ENCODE measurements around the gene NUDT2. TPM values are rescaled to one million over a fixed set of nuclear protein-coding genes. Genes with fewer than 3 reads are reported as not detected.

The NUDT2 gene
- total RNA-seq, 6 experiments from 2014 or later = 29.0 to 35.2 (median 31.9) TPM

DNA sequence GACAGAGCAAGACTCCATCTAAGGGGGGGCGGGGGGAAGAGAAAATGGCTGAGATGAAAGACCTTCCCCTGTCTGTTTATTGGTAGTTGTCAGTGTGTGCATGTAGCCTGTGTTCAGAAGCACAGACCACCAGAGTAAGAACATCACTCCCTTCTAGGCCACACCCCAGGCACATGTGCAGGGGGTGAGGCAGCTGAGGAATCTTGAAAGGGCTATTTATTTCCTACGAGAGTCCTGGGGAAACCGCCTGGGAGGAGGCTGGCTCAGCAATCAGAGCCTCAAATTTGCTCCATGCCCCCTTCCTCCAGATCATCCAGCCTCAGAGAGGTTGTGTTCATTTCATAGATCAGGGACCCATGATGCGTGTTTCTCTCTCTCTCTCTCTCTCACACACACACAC lies 40.3 kb downstream of the NUDT2 start:
- no peaks in the 10 kb centered on the region for H3K4me1 Mint-ChIP-seq (ENCODE audit: low read depth)
- peaks cover 17% of the 10 kb centered on the region for H3K9me3 Mint-ChIP-seq
- peaks cover 11% of the 10 kb centered on the region for H3K27me3 Mint-ChIP-seq (ENCODE audit: insufficient read depth)
- no peak for DNase-seq
- H3K36me3 Mint-ChIP-seq (ENCODE audit: low read depth) = peaks cover 10% of the 10 kb centered on the region
- no peak for TF ChIP-seq CTCF (IDR thresholded peaks at IDR 0.05)
- no peak overlapping the region for H3K27ac Mint-ChIP-seq
- H3K4me3 Mint-ChIP-seq = no peak overlapping the region

DNA sequence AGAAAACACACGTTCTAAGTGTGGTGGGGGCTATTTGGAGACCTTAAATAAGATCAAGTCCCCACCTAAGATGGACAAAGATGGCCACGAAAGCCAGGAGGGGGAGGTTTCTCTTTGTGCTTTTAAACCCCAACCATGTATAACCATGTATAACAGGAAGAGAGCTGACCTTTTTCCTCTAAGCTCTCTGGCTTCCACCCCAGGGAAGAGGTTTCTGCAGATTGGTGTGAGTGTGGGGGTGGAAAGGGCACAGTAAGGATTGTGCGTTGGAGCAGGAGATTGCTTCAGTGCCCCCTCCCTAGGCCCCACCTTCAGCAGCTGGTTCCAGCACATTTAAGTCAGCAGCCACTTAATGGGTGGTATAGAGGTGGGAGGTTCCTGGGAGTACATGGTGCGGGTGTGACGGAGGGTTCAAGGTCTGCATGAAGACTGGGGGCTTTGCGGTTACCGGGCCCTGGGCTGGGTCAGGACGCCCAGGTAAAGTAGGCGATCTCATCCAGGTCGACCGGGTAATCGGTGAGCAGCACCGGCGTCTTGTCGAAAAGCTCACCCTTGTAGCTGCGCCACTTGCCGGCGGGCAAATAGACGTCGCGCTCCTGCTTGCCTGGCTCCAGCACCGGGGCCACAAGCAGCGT lies 41.1 kb downstream of the NUDT2 start:
- Mint-ChIP-seq H3K4me3 (no peak overlapping the region), H3K4me1 (ENCODE audit: low read depth) (no peaks in the 10 kb centered on the region), H3K36me3 (ENCODE audit: low read depth) (peaks cover 10% of the 10 kb centered on the region), H3K27me3 (ENCODE audit: insufficient read depth) (peaks cover 11% of the 10 kb centered on the region), H3K9me3 (peaks cover 17% of the 10 kb centered on the region), H3K27ac (no peak overlapping the region)
- TF ChIP-seq CTCF (IDR thresholded peaks at IDR 0.05) = no peak
- no peak for DNase-seq

GRCh38 chr9:34370970-34371880 lies 41.9 kb downstream of the NUDT2 start:
- peaks cover 10% of the 10 kb centered on the region for H3K36me3 Mint-ChIP-seq (ENCODE audit: low read depth)
- no peak overlapping the region for H3K4me3 Mint-ChIP-seq

GRCh38 chr9:34371886-34372466 lies 42.6 kb downstream of the NUDT2 start:
- Mint-ChIP-seq H3K36me3 (ENCODE audit: low read depth) (peaks cover 10% of the 10 kb centered on the region), H3K4me3 (no peak overlapping the region), H3K27me3 (ENCODE audit: insufficient read depth) (peaks cover 11% of the 10 kb centered on the region), H3K27ac (no peak overlapping the region), H3K9me3 (peaks cover 17% of the 10 kb centered on the region), H3K4me1 (ENCODE audit: low read depth) (no peaks in the 10 kb centered on the region)
- no peak for TF ChIP-seq CTCF (IDR thresholded peaks at IDR 0.05)
- DNase-seq = no peak

More at GRCh38 chr9:34370970-34371880, 41.9 kb downstream of the NUDT2 start:
- peak; percentile 34 for TF ChIP-seq CTCF (IDR thresholded peaks at IDR 0.05)
- H3K9me3 Mint-ChIP-seq = peaks cover 17% of the 10 kb centered on the region
- peaks cover 11% of the 10 kb centered on the region for H3K27me3 Mint-ChIP-seq (ENCODE audit: insufficient read depth)
- H3K27ac Mint-ChIP-seq = no peak overlapping the region
- DNase-seq = no peak
- H3K4me1 Mint-ChIP-seq (ENCODE audit: low read depth) = no peaks in the 10 kb centered on the region

GRCh38 chr9:34372467-34373011 lies 43.2 kb downstream of the NUDT2 start:
- H3K4me1 Mint-ChIP-seq (ENCODE audit: low read depth) = no peaks in the 10 kb centered on the region
- no peak overlapping the region for H3K27ac Mint-ChIP-seq
- H3K27me3 Mint-ChIP-seq (ENCODE audit: insufficient read depth) = peaks cover 11% of the 10 kb centered on the region
- peaks cover 10% of the 10 kb centered on the region for H3K36me3 Mint-ChIP-seq (ENCODE audit: low read depth)
- TF ChIP-seq CTCF (IDR thresholded peaks at IDR 0.05) = no peak
- H3K9me3 Mint-ChIP-seq = peaks cover 17% of the 10 kb centered on the region
- no peak overlapping the region for H3K4me3 Mint-ChIP-seq
- no peak for DNase-seq
